Right atrium auricular region (tissue), 2 donors: ENCODE data around the gene PSMC3IP. TPM values are rescaled to one million over a fixed set of nuclear protein-coding genes. Genes with fewer than 3 reads are reported as not detected.
"Not testable (repeated sequence)": the region's sequence is repeated elsewhere in the genome, so short reads cannot be mapped to it uniquely, and the experiment has no call there.

ENCODE experiments used
- DNase-seq: peaks from one replicate; pipeline ENCODE4 v3.0.0-alpha.2; 2019; ENCODE audit warnings: low spot score
- H3K27ac ChIP-seq, 2 donors: fragments of 200-600 bp; sonication (generic); 1 replicate in 1 of 2; 2 replicates in 1 of 2; pipeline ENCODE4 v1.5.1; 2016 to 2019
- H3K27me3 ChIP-seq, 2 donors: fragments of 200-600 bp; sonication (generic); one replicate each; pipeline versions ENCODE4 v1.5.1 to v1.6.0; 2017 to 2019
- H3K36me3 ChIP-seq: fragments of 200-600 bp; sonication (generic); one replicate; pipeline ENCODE4 v1.5.1; 2016
- H3K4me1 ChIP-seq, 2 donors: fragments of 200-600 bp; sonication (generic); one replicate each; pipeline versions ENCODE4 v1.5.1 to v1.6.0; 2017 to 2019
- H3K4me3 ChIP-seq, 2 donors: fragments of 200-600 bp; sonication (generic); 1 replicate in 1 of 2; 2 replicates in 1 of 2; pipeline ENCODE4 v1.5.1; 2017 to 2019; ENCODE audit warnings: mild to moderate bottlenecking in 1 of 2, moderate library complexity in 1 of 2
- H3K9me3 ChIP-seq, 2 donors: fragments of 200-600 bp; sonication (generic); one replicate each; pipeline ENCODE4 v1.5.1; 2019
- total RNA-seq, 2 donors: library from RNA; depleted of rRNA; stranded (reverse); fragments of >200 nt; gene quantifications; one replicate each; pipeline ENCODE4 v1.1.0, GENCODE V29; 2016
- TF ChIP-seq, protein P1 (sequence below), 2 donors: fragments of 200-600 bp; sonication (generic); IDR thresholded peaks; one replicate each; pipeline ENCODE4 v1.5.1; 2019; ENCODE audit warnings: antibody characterized with exemption in 2 of 2

The PSMC3IP gene
- total RNA-seq, 2 donors from 2014 or later: 1.2 to 1.6 TPM

DNA sequence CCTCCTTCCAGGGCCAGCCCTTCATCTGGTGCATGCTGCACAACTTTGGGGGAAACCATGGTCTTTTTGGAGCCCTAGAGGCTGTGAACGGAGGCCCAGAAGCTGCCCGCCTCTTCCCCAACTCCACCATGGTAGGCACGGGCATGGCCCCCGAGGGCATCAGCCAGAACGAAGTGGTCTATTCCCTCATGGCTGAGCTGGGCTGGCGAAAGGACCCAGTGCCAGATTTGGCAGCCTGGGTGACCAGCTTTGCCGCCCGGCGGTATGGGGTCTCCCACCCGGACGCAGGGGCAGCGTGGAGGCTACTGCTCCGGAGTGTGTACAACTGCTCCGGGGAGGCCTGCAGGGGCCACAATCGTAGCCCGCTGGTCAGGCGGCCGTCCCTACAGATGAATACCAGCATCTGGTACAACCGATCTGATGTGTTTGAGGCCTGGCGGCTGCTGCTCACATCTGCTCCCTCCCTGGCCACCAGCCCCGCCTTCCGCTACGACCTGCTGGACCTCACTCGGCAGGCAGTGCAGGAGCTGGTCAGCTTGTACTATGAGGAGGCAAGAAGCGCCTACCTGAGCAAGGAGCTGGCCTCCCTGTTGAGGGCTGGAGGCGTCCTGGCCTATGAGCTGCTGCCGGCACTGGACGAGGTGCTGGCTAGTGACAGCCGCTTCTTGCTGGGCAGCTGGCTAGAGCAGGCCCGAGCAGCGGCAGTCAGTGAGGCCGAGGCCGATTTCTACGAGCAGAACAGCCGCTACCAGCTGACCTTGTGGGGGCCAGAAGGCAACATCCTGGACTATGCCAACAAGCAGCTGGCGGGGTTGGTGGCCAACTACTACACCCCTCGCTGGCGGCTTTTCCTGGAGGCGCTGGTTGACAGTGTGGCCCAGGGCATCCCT is 34.1 kb downstream of the PSMC3IP start:
- no peak overlapping the region for H3K27ac ChIP-seq
- no peaks in the 10 kb centered on the region for H3K27me3 ChIP-seq
- TF ChIP-seq, protein P1, sequence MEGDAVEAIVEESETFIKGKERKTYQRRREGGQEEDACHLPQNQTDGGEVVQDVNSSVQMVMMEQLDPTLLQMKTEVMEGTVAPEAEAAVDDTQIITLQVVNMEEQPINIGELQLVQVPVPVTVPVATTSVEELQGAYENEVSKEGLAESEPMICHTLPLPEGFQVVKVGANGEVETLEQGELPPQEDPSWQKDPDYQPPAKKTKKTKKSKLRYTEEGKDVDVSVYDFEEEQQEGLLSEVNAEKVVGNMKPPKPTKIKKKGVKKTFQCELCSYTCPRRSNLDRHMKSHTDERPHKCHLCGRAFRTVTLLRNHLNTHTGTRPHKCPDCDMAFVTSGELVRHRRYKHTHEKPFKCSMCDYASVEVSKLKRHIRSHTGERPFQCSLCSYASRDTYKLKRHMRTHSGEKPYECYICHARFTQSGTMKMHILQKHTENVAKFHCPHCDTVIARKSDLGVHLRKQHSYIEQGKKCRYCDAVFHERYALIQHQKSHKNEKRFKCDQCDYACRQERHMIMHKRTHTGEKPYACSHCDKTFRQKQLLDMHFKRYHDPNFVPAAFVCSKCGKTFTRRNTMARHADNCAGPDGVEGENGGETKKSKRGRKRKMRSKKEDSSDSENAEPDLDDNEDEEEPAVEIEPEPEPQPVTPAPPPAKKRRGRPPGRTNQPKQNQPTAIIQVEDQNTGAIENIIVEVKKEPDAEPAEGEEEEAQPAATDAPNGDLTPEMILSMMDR (IDR thresholded peaks at IDR 0.05): no peak
- peaks cover 36% of the 10 kb centered on the region for H3K36me3 ChIP-seq
- no peak overlapping the region for H3K4me3 ChIP-seq
- no peaks in the 10 kb centered on the region for H3K9me3 ChIP-seq
- no peak for DNase-seq
- H3K4me1 ChIP-seq: peaks cover 0 to 12% of the 10 kb centered on the region in 2 donors

DNA sequence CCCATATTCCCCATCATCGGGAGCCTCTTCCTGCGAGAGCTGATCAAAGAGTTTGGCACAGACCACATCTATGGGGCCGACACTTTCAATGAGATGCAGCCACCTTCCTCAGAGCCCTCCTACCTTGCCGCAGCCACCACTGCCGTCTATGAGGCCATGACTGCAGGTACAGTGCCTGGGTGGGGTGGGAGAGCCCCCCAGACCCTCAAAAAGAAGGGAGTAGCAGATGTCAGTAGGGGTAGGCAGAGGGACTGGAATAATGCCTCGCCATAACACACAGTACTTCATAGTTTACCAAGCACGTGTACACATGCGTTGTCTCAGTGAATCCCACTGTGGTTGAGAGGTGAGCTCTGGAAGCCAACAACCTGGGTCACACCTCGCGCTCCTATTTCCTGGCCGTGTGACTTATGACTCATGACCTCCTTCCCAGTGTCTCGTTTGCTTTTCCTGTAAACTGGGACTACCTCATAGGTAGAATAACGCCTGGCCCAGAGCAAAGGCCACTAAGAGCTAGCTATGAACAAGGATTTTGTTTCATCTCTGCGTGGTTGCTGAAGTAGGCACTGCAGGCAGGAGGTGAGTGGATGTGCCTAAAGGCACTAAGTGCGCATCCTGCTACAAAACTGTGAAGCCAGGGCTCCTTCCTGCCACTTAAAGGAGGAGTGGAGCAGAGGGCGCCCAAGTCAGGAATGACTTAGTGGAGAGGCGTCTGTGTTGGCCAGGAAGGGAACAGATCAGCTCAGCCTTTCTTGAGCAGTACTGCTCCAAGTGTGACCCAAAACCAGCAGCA is 36.3 kb downstream of the PSMC3IP start:
- H3K4me3 ChIP-seq: no peak overlapping the region
- peaks cover 40% of the 10 kb centered on the region for H3K36me3 ChIP-seq
- DNase-seq: no peak
- H3K4me1 ChIP-seq: peaks cover 0 to 11% of the 10 kb centered on the region in 2 donors
- no peaks in the 10 kb centered on the region for H3K9me3 ChIP-seq
- H3K27ac ChIP-seq: no peak overlapping the region
- TF ChIP-seq, protein P1 (IDR thresholded peaks at IDR 0.05): no peak
- no peaks in the 10 kb centered on the region for H3K27me3 ChIP-seq

DNA sequence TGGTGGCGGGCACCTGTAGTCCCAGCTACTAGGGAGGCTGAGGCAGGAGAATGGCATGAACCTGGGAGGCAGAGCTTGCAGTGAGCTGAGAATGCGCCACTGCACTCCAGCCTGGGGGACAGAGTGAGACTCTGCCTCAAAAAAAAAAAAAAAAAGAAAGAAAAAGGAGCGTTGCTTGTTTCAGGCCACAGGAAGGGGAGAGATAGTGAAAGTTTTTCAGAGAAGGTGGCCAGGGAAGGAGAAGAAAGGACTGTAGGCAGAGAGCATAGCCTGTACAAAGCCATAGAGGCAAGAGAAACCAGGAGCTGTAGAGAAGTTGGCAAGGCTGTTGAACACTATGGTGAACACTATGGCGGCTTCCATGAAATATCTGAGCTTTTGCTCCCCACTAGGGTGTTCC is 37.0 kb downstream of the PSMC3IP start:
- H3K27me3 ChIP-seq, DNase-seq, H3K27ac ChIP-seq, H3K4me3 ChIP-seq, H3K9me3 ChIP-seq: not testable (repeated sequence)
- Histone ChIP-seq H3K36me3 (peaks cover 40% of the 10 kb centered on the region), H3K4me1 (peaks cover 0 to 13% of the 10 kb centered on the region in 2 donors)

DNA sequence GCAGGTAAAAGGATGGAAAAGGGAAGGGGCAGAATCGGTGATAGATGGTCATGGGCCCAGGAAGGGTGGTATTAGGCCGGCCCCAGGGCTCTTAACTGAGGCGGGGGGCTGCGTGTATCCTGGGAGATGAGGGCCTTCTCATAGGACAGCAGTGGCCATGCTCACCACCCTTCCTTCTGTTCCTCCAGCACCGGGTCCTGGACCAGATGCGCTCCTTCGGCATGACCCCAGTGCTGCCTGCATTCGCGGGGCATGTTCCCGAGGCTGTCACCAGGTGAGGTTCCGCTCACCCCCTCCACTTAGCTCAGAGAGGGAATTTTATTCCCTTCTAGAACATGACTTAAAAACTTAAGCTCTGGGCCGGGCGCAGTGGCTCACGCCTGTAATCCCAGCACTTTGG is 39.0 kb downstream of the PSMC3IP start:
- no peaks in the 10 kb centered on the region for H3K27me3 ChIP-seq
- peaks cover 40% of the 10 kb centered on the region for H3K36me3 ChIP-seq
- TF ChIP-seq, protein P1 (IDR thresholded peaks at IDR 0.05): no peak
- DNase-seq: no peak
- H3K4me1 ChIP-seq: peaks cover 0 to 22% of the 10 kb centered on the region in 2 donors
- H3K9me3 ChIP-seq: no peaks in the 10 kb centered on the region
- H3K4me3 ChIP-seq: no peak overlapping the region
- no peak overlapping the region for H3K27ac ChIP-seq

DNA sequence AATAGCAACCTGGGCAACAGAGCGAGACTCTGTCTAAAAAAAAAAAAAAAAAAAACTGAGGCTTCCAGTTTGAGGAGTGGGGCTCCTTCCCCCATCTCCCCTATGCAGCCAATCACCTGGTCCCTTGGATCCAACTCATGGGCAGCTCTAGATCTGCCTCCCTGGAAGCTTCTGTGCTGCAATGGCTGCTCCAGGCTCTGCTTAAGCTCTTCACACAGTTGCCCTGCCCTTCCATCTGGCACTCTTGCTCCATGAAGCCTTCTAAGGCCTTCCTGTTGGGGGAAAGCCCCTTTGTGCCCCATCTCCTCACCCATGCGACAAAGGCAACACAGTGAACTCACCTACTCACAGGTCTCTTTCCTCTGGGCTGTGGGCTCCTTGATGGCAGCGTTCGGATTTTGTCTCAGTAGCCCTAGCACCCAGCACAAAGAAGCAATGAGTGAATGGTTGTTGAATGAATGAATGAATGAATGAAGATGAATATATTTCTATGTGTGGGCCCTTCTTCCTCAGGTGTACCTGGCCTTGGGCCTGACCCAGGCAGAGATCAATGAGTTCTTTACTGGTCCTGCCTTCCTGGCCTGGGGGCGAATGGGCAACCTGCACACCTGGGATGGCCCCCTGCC is 39.6 kb downstream of the PSMC3IP start:
- Histone ChIP-seq H3K9me3 (no peaks in the 10 kb centered on the region), H3K4me1 (peaks cover 0 to 22% of the 10 kb centered on the region in 2 donors), H3K27me3 (no peaks in the 10 kb centered on the region), H3K27ac (no peak overlapping the region), H3K36me3 (peaks cover 38% of the 10 kb centered on the region), H3K4me3 (no peak overlapping the region)
- TF ChIP-seq, protein P1 (IDR thresholded peaks at IDR 0.05): no peak
- DNase-seq: no peak
